NOMO-1 treated with dmso at 0.1 percent for 144 hours (cell line): ENCODE measurements around the gene HINT1.
"Not testable (repeated sequence)": the region's sequence is repeated elsewhere in the genome, so short reads cannot be mapped to it uniquely, and the experiment has no call there.

ENCODE experiments used
- DNase-seq: peaks from one replicate; lab custom pipeline; 2025; ENCODE audit not compliant: unreplicated experiment; lab: John Stamatoyannopoulos, UW

The HINT1 gene

GRCh38 chr5:131165119-131165727 lies at the start of gene HINT1:
HINT1 (minus strand) TSS chr5:131165256; CDS start chr5:131165205, 51 bp downstream.
- DNase-seq = peak; percentile 91

GRCh38 chr5:131214609-131215227 lies 49.7 kb upstream of the HINT1 start:
- no peak for DNase-seq

- DNase-seq = no peak
These were observed 47.5 kb upstream of the HINT1 start for GRCh38 chr5:131212471-131213021.

GRCh38 chr5:131211669-131212068 lies 46.6 kb upstream of the HINT1 start:
- DNase-seq = no peak

- DNase-seq = no peak
These were observed 45.1 kb upstream of the HINT1 start for GRCh38 chr5:131210151-131210510.

GRCh38 chr5:131209506-131210150 lies 44.6 kb upstream of the HINT1 start:
- DNase-seq = peak; percentile 95

- DNase-seq = no peak
These were observed 44.1 kb upstream of the HINT1 start for GRCh38 chr5:131209175-131209505.

GRCh38 chr5:131206772-131207171 lies 41.7 kb upstream of the HINT1 start:
- DNase-seq = peak; percentile 51

- no peak for DNase-seq
These were observed 41.0 kb upstream of the HINT1 start for GRCh38 chr5:131206061-131206460.

- DNase-seq = no peak
These were observed 39.9 kb upstream of the HINT1 start for GRCh38 chr5:131204964-131205363.

- DNase-seq = no peak
These were observed 35.5 kb upstream of the HINT1 start for GRCh38 chr5:131200560-131200959.

- DNase-seq = no peak
These were observed 33.6 kb upstream of the HINT1 start for GRCh38 chr5:131198625-131199024.

- no peak for DNase-seq
These were observed 31.3 kb upstream of the HINT1 start for GRCh38 chr5:131196331-131196730.

- no peak for DNase-seq
These were observed 30.6 kb upstream of the HINT1 start for GRCh38 chr5:131195696-131196095.

GRCh38 chr5:131194725-131195124 lies 29.7 kb upstream of the HINT1 start:
- DNase-seq = no peak

GRCh38 chr5:131193897-131194296 lies 28.8 kb upstream of the HINT1 start:
- not testable (repeated sequence) for DNase-seq

- DNase-seq = no peak
These were observed 28.1 kb upstream of the HINT1 start for GRCh38 chr5:131193106-131193505.

GRCh38 chr5:131186561-131187256 lies 21.7 kb upstream of the HINT1 start:
- no peak for DNase-seq

- DNase-seq = no peak
These were observed 20.6 kb upstream of the HINT1 start for GRCh38 chr5:131185523-131186104.

GRCh38 chr5:131182839-131183238 lies 17.8 kb upstream of the HINT1 start:
- DNase-seq = no peak

GRCh38 chr5:131180407-131180806 lies 15.4 kb upstream of the HINT1 start:
- DNase-seq = no peak
